GM19035 (cell line): Measurements from ENCODE around the gene ANKH.

Experiments used
- ATAC-seq: cut with Tn5 transposase; IDR thresholded peaks from one replicate; pipeline ENCODE4 v1.9.1; 2021; ENCODE audit not compliant: unreplicated experiment

The ANKH gene

GRCh38 chr5:14741801-14742440 is 129.7 kb downstream of the ANKH start:
- no peak for ATAC-seq

- no peak for ATAC-seq
Measured at GRCh38 chr5:14741131-14741530, 130.4 kb downstream of the ANKH start.

- no peak for ATAC-seq
Measured at GRCh38 chr5:14739981-14740380, 131.6 kb downstream of the ANKH start.

GRCh38 chr5:14739538-14739937 is 132.0 kb downstream of the ANKH start:
- no peak for ATAC-seq

- no peak for ATAC-seq
Measured at GRCh38 chr5:14738050-14738449, 133.5 kb downstream of the ANKH start.

- ATAC-seq: no peak
Measured at GRCh38 chr5:14737291-14737690, 134.3 kb downstream of the ANKH start.

- ATAC-seq: no peak
Measured at GRCh38 chr5:14735944-14736343, 135.6 kb downstream of the ANKH start.

GRCh38 chr5:14734396-14734795 is 137.2 kb downstream of the ANKH start:
- no peak for ATAC-seq

GRCh38 chr5:14733661-14734060 is 137.9 kb downstream of the ANKH start:
- no peak for ATAC-seq

GRCh38 chr5:14732991-14733390 is 138.6 kb downstream of the ANKH start:
- no peak for ATAC-seq

GRCh38 chr5:14730881-14731280 is 140.7 kb downstream of the ANKH start:
- no peak for ATAC-seq

- no peak for ATAC-seq
Measured at GRCh38 chr5:14730466-14730865, 141.1 kb downstream of the ANKH start.

- ATAC-seq: no peak
Measured at GRCh38 chr5:14729448-14730385, 141.9 kb downstream of the ANKH start.

GRCh38 chr5:14728459-14728938 is 143.1 kb downstream of the ANKH start:
- no peak for ATAC-seq

GRCh38 chr5:14727928-14728458 is 143.6 kb downstream of the ANKH start:
- ATAC-seq: no peak

GRCh38 chr5:14727428-14727865 is 144.1 kb downstream of the ANKH start:
- peak; percentile 62 for ATAC-seq

GRCh38 chr5:14726066-14726838 is 145.3 kb downstream of the ANKH start:
- no peak for ATAC-seq

- no peak for ATAC-seq
Measured at GRCh38 chr5:14724633-14725032, 146.9 kb downstream of the ANKH start.

- no peak for ATAC-seq
Measured at GRCh38 chr5:14723701-14724132, 147.9 kb downstream of the ANKH start.

GRCh38 chr5:14722923-14723322 is 148.7 kb downstream of the ANKH start:
- no peak for ATAC-seq
